Stimulated activated CD4-positive, alpha-beta T cell treated with anti-CD3 and anti-CD28 coated beads, Interleukin-15, amount 100 ng/mL, for 48 hours (primary cell): ENCODE results near the gene CHRNE.
"Not testable (repeated sequence)": the region's sequence is repeated elsewhere in the genome, so short reads cannot be mapped to it uniquely, and the experiment has no call there.

Experiments used
- DNase-seq, 2 donors: peaks; one replicate each; pipeline ENCODE4 v3.0.0-alpha.2; 2020; ENCODE audit warnings: low read depth in 2 of 2

The CHRNE gene

DNA sequence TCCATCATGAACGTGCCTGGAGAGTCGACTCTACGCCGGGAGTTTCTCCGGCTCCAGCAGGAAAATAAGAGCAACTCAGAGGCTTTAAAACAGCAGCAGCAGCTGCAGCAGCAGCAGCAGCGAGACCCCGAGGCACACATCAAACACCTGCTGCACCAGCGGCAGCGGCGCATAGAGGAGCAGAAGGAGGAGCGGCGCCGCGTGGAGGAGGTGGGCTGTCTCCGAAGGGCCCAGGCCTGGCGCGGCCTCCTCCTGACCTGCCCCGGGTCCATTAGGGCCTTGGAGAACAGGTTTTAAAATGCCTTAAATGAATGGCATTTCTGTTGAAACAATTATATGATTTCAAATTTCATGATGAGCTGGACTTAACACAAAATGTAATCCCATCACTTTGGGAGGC lies 15.3 kb downstream of the CHRNE start:
- no peak for DNase-seq

DNA sequence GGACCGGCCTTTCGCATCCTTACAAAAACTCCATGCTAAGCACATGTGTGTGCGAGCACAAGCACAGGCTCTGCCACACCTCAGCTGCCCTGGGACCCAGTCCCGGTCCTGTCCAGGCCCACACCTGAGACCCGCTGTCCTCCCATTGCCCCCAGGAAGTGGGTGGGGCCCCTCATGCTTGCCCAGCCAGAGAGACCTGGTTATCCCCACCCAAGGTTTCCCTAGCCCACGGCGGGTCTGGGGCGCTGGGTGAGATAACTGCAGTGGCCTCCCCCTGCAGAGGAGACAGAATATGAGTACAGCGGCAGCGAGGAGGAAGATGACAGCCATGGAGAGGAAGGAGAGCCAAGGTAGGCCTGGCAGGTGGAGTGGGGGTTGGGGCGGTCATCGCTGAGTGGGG lies 16.1 kb downstream of the CHRNE start:
- DNase-seq, result no peak

DNA sequence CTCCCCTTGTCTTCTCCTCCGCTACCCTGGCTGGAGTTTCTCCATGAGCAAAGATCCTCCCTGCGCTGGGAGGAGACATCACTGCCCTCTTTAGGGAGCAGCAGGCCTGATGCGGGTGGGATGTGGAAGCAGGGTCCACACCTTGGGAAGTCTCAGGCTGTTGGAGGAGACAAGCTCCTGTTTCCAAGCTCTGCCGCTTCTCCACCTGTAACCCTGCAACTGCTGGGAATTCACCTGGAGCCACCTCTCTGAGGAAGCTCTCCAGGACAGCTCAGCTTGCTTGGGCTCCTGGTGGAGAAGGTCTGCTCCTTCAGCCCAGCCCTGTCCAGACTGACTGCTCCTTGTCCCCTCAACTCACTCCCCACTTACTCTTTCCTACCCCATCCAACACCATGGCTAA lies 18.4 kb downstream of the CHRNE start:
- DNase-seq, result no peak

DNA sequence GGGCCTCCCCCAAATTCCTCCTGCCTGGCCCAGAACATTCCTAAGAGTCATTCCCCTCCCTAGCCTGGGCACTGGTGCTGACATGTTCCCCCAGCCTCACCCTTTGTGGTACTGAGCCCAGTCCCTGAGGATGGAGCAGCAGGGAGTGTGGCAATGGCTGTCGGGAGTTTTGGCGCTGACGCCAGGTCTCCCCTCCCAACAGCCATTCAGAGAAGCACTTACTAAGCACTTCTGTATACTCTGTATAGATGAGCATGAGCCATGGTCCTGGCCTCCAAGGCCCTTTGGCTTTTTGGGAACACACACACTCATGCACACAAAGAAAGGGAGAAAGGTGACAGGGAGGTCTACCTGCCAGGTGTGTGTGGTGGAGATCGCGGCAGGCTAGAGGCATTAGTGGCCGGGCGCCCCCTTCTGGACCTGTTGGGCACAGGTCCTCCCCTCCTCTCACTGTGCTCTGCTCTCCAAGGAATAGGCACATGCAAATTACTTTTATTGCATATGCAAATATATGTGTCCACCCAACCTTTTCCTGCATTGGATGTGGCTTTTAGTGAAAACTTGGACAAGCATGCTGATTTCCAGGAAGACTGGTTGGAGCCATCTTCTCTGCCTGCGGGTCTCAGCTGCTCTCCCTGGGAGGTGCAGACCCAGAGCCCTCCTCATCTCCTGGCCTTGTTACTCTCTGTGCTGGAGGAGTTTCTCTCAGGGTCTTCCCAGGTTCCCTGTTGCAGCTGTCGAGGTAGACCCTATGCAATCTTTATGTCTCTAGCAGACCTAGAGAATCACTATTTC lies 20.9 kb downstream of the CHRNE start:
- peak in 1 of 2 donors; percentile 42 for DNase-seq

DNA sequence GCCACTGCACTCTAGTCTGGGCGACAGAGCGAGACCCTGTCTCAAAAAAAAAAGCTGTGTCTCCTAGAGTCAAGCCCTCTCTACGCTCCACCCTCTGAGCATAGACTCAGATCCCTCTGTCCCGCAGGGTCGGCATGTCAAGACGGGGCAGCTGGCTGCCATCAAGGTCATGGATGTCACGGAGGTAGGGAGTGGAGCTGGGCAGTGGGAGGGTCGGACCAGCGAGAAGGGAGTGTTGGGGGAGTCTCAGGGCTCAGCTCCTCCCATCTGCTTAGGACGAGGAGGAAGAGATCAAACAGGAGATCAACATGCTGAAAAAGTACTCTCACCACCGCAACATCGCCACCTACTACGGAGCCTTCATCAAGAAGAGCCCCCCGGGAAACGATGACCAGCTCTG lies 22.0 kb downstream of the CHRNE start:
- no peak for DNase-seq

DNA sequence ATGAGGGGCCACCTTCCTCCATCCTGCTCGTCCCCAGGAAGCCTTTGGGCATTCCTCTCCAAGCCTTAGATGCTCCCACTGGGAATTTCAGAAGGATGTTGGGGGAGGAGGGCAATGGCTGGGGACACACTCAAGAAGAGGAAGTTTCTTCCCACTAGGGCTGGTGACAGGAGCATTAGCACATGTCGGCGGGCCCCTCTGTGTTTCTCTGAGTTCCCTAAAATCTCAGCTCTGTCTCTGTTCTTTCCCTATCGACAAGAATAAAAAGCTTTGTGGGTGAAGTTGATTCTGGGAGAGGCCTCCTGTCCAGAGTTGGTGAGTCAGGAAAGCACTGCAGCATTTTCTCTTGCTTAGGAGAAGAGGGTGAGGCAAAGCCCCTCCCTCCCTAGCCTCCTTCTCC lies 23.3 kb downstream of the CHRNE start:
- no peak for DNase-seq

DNA sequence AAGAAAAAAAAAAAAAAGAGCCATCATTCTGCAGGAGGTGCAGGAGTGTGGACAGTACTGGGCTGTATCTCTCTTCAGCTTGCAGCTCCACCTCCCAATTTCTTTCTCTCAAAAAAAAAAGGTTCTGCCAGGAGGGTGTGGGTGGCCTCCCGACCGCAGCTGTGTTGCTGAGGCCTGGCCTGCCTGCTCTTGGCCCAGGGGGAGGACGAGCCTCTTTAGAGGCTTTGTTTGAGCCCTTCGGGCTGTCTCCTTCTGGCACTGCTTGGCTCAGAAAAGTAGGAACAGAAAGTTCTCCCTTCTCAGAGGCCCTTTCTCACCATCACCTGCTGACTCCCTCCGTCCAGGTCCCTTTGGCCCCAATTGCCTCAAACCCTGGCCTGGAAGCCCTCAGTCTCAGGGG lies 25.8 kb downstream of the CHRNE start:
- no peak for DNase-seq

DNA sequence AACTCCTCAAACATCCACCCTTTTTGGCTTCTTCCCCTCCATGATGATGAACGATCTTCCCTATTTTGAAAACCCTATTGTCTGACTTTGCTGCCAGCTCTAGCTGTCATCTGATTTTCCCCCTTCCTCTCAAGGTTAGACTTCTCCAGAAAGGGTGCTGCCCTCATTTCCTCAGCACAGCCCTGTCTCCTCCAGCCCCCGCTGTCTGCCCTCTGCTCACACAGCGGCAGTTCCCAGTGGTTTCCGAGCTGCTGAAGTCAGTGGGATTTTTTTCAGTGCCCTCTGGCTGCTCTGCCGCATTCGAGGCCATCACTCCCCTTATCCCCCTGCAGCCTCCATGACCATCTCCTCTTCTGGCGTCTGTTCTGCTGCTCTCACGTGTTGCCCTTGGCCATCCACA lies 30.1 kb downstream of the CHRNE start:
- DNase-seq, result no peak

DNA sequence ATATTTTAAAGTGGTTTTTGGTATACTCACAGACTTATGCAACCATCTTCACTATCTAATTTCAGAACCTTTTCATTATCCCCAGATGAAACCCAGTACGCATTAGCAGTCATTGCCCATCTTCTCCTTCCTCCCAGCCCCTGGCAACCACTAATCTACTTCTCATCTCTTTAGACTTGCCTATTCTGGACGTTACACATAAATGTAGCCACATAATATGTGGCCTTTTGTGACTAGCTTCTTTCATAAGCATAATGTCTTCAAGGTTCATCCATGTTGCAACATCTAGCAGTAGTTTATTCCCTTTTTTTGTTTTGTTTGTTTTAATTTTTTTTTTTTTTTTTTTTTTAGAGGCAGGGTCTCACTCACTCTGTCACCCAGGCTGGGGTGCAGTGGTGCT lies 32.0 kb downstream of the CHRNE start:
- no peak for DNase-seq

DNA sequence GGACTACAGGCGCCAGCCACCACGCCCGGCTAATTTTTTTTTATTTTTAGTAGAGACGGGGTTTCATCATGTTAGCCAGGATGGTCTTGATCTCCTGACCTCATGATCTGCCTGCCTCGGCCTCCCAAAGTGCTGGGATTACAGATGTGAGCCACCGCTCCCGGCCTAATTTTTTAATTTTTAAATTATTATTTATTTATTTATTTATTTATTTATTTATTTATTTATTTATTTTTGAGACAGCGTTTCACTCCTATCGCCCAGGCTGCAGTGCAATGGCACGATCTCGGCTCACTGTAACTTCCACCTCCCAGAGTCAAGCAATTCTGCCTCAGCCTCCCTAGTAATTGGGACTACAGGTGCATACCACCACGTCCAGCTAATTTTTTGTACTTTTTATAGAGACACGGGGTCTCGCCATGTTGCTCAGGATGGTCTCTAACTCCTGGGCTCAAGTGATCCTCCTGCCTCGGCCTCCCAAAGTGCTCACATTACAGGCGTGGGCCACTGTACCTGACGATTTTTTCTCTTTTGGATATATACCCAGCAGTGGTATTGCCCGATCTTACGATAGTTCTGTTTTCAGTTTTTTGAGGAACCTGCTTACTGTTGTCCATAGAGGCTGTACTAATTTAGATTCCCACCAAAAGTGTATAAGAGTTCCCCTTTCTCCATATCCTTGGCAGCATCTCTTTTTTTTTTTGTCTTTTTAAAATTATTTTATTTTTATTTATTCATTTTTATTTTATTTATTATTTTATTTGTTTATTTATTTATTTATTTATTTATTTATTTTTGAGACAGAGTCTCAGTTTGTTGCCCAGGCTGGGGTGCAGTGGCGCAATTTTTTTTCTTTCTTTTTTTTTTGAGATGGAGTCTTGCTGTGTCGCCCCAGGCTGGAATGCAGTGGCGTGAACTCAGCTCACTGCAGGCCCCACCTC lies 33.6 kb downstream of the CHRNE start:
- DNase-seq, result not testable (repeated sequence)

DNA sequence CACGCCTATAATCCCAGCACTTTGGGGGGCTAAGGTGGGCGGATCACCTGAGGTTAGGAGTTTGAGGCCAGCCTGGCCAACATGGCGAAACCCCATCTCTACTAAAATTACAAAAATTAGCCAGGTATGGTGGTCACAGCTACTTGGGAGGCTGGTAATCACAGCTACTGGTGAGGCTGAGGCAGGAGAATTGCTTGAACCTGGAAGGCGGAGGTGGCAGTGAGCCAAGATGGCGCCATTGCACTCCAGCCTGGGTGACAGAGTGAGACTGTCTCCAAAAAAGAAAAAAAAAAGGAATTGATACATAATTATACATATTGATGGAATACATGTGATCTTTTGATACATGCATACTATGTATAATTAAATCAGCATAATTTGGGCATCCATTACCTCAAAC lies 35.4 kb downstream of the CHRNE start:
- DNase-seq, result not testable (repeated sequence)

DNA sequence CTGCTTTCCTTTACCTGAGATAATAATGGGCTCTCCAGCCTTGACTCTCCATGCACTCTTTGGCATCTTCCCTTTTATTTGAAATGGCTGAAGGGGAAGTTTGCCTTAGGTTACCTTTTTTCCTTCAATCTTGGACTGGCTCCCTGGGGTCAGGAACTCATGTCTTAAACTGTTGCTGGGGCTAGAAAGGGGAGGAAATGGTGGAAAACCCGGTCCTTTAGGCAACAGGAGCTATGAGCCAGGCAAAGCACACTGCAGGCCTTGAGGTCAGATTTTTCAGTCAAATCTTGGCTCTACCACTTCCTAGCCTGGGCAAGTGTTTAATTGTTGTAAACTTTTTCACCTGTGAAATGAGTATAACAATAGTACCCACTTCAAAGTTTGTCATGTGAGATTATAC lies 39.6 kb downstream of the CHRNE start:
- no peak for DNase-seq

DNA sequence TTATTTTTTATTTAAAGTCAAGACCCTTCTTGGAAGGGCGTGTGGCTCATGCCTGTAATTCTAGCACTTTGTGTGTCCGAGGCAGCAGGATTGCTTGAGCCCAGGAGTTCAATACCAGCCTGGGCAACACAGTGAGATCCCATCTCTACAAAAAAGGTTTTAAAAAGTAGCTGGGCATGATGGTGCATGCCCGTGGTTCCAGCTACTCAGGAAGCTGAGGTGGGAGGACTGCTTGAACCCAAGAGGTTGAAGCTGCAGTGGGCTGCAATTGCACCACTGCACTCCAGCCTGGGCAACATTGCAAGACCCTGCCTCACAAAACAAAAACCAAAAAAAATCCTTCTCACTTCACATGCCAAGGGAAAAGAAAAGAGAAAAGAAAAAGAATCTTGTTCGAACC lies 40.2 kb downstream of the CHRNE start:
- DNase-seq, result no peak

DNA sequence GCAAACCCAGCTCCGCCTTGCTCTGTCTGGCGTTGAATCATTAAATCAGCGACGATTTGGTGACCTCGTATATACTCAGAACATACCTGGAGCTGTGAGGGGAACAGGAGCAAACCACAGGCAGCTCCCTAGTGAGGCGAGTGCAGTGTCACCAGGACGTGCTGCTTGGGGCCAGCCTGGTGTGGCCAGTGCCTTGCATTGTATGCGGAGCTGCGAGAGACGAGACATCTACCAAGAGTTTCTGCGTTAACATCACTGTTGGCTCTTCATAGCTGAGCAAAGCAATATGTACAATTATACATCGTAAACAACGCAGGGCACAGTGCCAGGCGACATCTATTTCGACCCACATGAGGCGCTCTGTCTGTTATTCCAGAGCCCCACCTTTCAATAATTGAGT lies 41.8 kb downstream of the CHRNE start:
- no peak for DNase-seq

DNA sequence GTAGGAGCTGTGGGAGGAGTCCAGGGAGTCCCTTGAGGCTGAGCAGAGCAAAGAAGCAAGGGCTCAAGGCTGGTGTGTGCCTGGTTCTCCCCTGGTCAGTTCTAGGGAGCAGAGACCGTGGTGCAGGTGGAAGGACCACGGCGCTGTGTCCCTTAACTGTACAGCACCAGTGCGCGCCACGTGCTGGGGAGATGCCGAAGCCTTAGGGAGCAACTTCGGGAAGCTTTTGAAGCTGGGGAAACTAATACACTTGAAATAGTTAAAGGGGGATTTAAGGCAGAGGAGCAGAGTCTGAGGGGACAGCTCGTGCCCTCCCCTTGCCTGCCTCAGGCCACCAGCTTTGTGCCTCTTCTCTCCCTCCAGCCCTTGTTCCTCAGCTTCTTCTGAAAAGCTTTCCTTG lies 42.2 kb downstream of the CHRNE start:
- no peak for DNase-seq

DNA sequence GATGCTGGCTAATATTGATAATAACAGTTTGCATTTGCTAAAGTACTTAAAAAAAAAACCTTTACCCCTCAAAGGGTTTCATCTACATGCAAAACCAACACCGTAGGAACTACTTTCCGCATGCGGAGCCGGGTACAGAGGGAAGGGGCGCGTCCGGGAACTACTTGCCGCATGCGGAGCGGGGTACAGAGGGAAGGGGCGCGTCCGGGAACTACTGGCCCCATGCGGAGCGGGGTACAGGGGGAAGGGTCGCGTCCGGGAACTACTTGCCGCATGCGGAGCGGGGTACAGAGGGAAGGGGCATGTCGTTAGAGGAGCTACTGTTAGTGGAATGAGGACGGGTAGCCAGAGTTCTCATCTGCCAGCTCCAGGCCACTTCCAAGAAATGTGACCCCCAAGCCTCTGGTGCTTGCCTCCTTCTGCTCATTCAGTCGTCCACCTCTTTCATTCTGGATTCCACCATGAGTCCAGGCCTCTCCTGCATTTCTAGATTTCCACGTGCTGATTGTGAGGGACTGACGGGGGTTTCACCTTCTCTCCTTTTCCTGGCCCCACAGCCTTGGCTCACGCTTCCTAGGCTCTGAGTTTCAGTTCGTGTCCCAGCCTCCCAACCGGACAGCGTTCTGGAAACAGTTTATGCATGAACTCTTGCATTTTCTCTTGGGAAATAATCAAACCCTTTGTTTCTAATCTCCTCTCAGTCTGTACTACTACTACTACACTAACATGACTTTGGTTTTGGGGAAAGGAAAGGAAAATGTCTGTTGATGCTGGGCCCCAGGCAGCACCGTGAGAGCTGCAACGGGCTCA lies 42.9 kb downstream of the CHRNE start:
- no peak for DNase-seq

DNA sequence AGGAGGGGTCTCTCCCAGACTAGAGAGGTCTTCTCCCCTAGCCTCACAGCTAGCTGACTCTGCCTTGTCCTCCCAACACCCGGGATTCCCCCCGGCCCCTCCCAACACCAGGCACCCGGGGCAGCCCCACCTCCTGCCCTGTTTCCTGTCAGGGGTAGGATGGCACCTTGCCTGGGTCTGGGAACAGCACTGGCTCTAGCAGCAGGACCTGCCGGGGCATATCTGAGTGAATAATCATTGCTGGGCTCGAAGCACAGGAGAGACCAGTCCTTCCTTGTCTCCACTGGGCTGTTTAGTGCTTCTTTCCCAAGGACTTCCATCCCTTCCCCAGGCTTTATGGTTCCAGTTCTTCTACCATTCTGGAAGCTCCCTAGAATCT lies 44.0 kb downstream of the CHRNE start:
- no peak for DNase-seq

DNA sequence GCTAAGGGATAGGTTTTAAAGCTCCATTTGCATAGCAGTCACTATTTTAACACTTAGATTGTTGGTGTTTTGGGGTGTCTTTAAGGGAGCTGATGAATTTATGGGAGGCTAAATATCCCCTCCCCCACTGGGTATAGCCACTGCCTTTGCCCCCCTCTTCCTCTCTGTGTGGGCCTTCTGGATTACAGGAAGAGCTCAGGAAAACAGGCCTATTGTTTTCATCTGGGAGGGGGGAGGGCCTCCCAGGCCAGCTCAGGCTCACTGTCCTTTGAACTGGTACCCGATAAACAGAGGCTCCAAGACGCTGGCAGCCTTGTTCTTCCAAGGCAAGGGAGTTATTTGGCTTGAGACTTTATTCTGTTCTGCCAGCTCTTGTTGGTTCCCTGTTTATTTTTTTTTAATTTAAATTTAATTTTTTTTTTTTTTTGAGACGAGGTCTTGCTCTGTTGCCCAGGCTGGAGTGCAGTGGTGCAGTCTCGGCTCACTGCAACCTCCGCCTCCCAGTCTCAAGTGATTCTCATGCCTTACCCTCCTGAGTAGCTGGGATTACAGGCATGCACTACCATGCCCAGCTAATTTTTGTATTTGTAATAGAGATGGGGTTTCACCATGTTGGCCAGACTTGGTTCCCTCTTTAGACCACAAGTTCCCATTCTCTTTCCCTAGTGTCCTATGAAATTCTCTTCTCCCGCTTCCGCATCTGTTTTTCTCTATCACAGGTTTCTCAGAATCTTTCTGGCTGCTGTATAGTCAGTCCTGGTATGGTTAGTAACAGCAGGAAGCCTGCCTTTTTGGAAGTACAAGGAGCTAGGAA lies 44.6 kb downstream of the CHRNE start:
- no peak for DNase-seq

DNA sequence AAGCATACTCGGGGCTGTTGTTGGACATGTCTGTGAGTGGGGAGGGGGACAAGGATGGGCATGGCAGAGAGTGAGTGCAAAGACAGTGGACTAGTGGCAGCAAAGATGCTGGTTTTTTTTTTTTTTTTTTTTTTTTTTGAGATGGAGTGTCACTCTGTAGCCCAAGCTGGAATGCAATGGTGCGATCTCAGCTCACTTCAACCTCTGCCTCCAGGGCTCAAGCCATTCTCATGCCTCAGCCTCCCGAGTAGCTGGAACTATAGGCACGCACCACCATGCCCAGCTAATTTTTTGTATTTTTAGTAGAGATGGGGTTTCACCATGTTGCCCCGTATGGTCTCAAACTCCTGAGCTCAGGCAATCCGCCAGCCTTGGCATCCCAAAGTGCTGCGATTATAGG lies 45.6 kb downstream of the CHRNE start:
- not testable (repeated sequence) for DNase-seq

DNA sequence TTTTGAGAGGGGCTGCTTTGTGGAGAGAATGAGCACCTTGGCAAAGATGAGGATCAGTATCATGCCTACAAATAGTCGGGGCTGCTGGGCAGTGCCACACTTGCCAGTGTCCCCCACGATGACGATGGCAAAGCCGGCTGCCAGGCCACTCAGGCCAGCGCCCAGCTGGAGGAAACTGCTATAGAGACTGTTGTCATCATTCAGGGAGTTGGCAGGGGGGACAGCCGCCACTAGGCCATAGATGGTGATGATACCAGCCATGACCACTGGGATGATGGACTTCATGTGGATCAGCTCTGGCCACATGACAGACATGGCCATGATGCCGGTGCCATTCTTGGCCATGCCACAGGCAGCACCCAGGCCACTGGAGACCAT lies 46.0 kb downstream of the CHRNE start:
- DNase-seq, result no peak

DNA sequence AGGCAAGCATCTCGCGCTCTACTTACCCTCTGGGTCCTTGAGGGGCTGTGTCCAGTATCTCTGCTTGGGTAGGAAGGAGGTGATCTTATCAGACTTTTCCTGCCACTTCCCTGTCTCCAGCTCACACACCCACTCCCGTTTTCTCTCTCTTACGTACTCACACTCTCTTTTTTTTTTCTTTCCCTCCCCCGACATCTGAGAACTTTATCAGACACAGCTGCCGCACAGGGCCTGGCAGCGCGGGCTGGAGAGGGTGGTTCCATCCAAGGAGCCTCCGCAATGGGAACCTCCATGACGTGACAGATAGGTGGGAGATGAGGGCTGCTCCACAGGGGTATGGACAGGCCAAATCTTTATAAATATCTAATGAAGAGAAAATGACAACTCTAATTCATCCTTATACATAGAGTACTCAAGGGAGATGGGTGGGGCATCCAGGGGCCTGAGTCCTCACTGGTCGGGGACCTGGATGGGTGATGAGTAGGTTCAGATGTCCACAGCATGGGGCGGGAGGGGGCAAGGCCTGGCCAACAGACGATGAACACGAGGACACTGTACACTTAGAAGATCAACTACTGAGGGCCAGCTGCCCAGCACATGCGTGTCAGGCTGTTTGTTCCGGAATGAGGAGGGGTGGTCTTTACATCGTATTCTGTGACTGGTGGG lies 46.5 kb downstream of the CHRNE start:
- no peak for DNase-seq
